H1 (cell line): ENCODE measurements around the gene UBE2I.

ENCODE experiments used
- EZH2 ChIP-seq: fragments of 200-600 bp; sonication (generic); IDR thresholded peaks from 2 replicates; pipeline ENCODE4 v1.7.1; 2012; ENCODE audit warnings: low read depth, mild to moderate bottlenecking, moderate library complexity, low read length, inconsistent platforms; ENCODE audit not compliant: severe bottlenecking
- GABPA ChIP-seq: IDR thresholded peaks from 2 replicates; pipeline ENCODE4 v1.6.1; 2011; ENCODE audit warnings: mild to moderate bottlenecking, low read length, moderate library complexity, borderline replicate concordance; ENCODE audit not compliant: insufficient read depth
- TF ChIP-seq, protein P1 (sequence below), 3 experiments: IDR thresholded peaks; 1 replicate in 2 of 3; 2 replicates in 1 of 3; pipeline versions ENCODE4 v1.5.1 to v1.6.1; 2011; ENCODE audit warnings: low read length in 3 of 3, mild to moderate bottlenecking in 3 of 3, inconsistent platforms in 2 of 3, low read depth in 1 of 3, moderate library complexity in 1 of 3; ENCODE audit not compliant: insufficient read depth in 1 of 3; ENCODE audit errors: control extremely low read depth in 1 of 3

DNA sequence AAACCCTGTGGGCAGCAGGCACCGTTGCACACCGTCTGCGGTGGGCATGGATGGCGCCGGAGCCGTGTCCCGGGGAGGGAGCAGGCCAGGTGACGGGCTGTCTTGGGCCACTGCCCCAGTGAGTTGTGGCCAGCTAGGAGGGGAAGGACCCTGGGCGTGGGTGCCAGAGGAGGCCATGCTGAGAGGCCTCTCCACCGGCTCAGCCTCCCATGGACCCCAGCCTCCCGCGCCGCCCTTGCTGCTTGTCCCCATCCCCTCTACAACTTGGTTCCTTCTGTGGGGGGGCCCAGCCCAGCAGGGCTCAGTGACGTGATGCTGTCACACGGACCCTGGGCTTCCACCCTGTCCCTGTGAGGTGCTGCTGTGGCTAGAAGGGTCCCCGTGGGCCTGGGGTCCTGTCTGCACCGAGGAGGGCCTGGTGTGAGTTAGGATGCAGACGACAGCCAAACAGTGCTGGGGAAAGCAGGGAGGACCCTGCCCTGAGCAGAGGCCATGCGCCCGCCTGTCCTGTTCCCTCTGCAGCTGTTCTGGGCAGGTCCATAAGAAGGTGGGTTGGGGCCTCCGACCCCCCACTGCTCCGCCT is 11.3 kb downstream of the UBE2I start:
- no peak for TF ChIP-seq EZH2
- TF ChIP-seq, protein P1, sequence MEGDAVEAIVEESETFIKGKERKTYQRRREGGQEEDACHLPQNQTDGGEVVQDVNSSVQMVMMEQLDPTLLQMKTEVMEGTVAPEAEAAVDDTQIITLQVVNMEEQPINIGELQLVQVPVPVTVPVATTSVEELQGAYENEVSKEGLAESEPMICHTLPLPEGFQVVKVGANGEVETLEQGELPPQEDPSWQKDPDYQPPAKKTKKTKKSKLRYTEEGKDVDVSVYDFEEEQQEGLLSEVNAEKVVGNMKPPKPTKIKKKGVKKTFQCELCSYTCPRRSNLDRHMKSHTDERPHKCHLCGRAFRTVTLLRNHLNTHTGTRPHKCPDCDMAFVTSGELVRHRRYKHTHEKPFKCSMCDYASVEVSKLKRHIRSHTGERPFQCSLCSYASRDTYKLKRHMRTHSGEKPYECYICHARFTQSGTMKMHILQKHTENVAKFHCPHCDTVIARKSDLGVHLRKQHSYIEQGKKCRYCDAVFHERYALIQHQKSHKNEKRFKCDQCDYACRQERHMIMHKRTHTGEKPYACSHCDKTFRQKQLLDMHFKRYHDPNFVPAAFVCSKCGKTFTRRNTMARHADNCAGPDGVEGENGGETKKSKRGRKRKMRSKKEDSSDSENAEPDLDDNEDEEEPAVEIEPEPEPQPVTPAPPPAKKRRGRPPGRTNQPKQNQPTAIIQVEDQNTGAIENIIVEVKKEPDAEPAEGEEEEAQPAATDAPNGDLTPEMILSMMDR (IDR thresholded peaks at IDR 0.05; ENCODE audit: control extremely low read depth in 1 of 3, insufficient read depth in 1 of 3, low read depth in 1 of 3, low read length in 3 of 3): no peak
- TF ChIP-seq GABPA: no peak
